Measurements from ENCODE around the gene FAM13A. TPM values are rescaled to one million over a fixed set of nuclear protein-coding genes. Genes with fewer than 3 reads are reported as not detected.

Gene FAM13A
- total and polyA plus RNA-seq, 12 donors, result 10.1 to 61.6 (median 29.1) TPM

DNA sequence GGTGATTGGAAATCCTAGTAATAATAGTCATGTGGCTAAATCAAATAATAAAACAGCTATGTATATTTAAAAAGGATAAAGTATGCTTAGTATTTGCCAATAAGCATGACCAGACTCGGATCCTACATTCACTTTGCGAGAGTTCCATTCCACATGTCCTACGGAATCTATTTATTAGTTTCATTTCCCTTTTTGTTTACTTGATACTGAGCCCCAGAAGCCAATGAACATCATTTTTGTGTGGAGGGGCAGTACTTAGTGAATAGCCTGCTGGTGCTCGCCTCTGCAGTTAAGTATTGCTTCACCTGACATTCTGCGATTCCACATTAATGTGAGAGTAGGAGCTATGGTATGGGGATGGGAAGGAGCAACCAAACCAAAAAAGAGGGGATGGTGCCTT is 300.8 kb downstream of the FAM13A start:
- Histone ChIP-seq H3K27ac (no peak overlapping the region), H3K4me1 (replicated peaks in 1 of 2) (peaks cover 9 to 29% of the 10 kb centered on the region in 2 donors), H3K9me3 (replicated peaks in 1 of 3) (no peaks in the 10 kb centered on the region), H3K36me3 (replicated peaks in 1 of 2) (peaks cover 0 to 4% of the 10 kb centered on the region in 2 donors), H3K27me3 (no peaks in the 10 kb centered on the region), H3K4me3 (no peak overlapping the region)
- no peak for DNase-seq
- intact Hi-C loops (cut with DNase I), result no loop called here
- 86 to 89% (median 88%) methylated on average over 5 of the region's 5 CpGs for WGBS, 4 donors
- TF ChIP-seq CTCF (IDR thresholded peaks at IDR 0.05), result no peak
- no peak for TF ChIP-seq POLR2A (IDR thresholded peaks at IDR 0.05)

- Histone ChIP-seq H3K4me3 (no peak overlapping the region), H3K36me3 (replicated peaks in 1 of 2) (peaks cover 0 to 10% of the 10 kb centered on the region in 2 donors), H3K4me1 (replicated peaks in 1 of 2) (peaks cover 9 to 29% of the 10 kb centered on the region in 2 donors), H3K9me3 (replicated peaks in 1 of 3) (no peaks in the 10 kb centered on the region), H3K27me3 (no peaks in the 10 kb centered on the region), H3K27ac (no peak overlapping the region)
- intact Hi-C loops (cut with DNase I), result no loop called here
- 94 to 100% (median 96%) methylated on average over 1 of the region's 1 CpG for WGBS, 4 donors
- no peak for DNase-seq
- TF ChIP-seq POLR2A (IDR thresholded peaks at IDR 0.05), result no peak
- TF ChIP-seq CTCF (IDR thresholded peaks at IDR 0.05), result no peak
Measured at GRCh38 chr4:88755454-88755853, 301.5 kb downstream of the FAM13A start.

GRCh38 chr4:88754796-88755195 is 302.2 kb downstream of the FAM13A start:
- DNase-seq, result no peak
- H3K4me3 ChIP-seq, result no peak overlapping the region
- intact Hi-C loops (cut with DNase I), result no loop called here
- H3K4me1 ChIP-seq (replicated peaks in 1 of 2), result peaks cover 9 to 27% of the 10 kb centered on the region in 2 donors
- H3K36me3 ChIP-seq (replicated peaks in 1 of 2), result peaks cover 0 to 17% of the 10 kb centered on the region in 2 donors
- no peak overlapping the region for H3K27ac ChIP-seq
- 93 to 97% (median 95%) methylated on average over 3 of the region's 3 CpGs for WGBS, 4 donors
- TF ChIP-seq CTCF (IDR thresholded peaks at IDR 0.05) (no peak), POLR2A (IDR thresholded peaks at IDR 0.05) (no peak)
- H3K9me3 ChIP-seq (replicated peaks in 1 of 3), result no peaks in the 10 kb centered on the region
- no peaks in the 10 kb centered on the region for H3K27me3 ChIP-seq

GRCh38 chr4:88753658-88754571 is 303.1 kb downstream of the FAM13A start:
- Histone ChIP-seq H3K36me3 (replicated peaks in 1 of 2) (peaks cover 0 to 26% of the 10 kb centered on the region in 2 donors), H3K27ac (no peak overlapping the region), H3K4me3 (no peak overlapping the region), H3K9me3 (replicated peaks in 1 of 3) (no peaks in the 10 kb centered on the region), H3K27me3 (no peaks in the 10 kb centered on the region), H3K4me1 (replicated peaks in 1 of 2) (peaks cover 9 to 18% of the 10 kb centered on the region in 2 donors)
- TF ChIP-seq CTCF (IDR thresholded peaks at IDR 0.05), result no peak
- TF ChIP-seq POLR2A (IDR thresholded peaks at IDR 0.05), result no peak
- intact Hi-C loops (cut with DNase I), result no loop called here
- DNase-seq, result no peak
- WGBS, 4 donors, result 77 to 85% (median 81%) methylated on average over 7 of the region's 7 CpGs
